ENCODE measurements around the gene INPP4A.

Gene INPP4A

DNA sequence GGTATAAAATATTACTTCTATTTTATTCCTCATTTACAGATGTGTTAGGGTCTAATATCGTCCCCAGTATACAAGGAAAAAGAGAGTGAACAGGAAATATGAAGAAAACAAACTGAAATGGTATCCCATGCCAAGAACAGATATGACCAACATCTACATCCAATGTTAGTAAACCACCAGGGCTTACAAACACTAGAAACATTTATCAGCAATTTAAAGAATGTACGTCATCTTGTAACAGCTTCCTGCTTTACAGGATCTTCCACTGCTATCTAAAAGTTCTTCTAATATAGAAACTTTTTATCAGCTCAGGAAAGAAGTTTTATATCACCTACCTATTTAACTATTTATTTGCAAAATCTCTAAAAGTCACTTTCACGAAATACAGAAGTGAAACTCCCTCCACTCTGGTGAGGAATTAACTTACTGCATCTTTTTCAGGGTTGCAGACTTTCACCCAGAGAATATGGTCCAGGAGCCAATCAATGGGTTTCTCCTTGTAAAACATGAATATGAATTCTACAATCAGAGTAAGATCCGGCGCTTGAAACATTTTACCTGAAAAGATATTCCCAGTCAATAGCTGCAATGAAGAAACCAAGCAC, 198.9 kb downstream of the INPP4A start:
- DNase-seq (ENCODE audit: low read depth): peak; percentile 16

All from EH (cell line).